ENCODE results near the gene NBPF12.
A peak's percentile ranks its signal among the peaks of the same experiment; 100 is the strongest.
"Not testable (repeated sequence)": the region's sequence is repeated elsewhere in the genome, so short reads cannot be mapped to it uniquely, and the experiment has no call there.

Gene NBPF12

GRCh38 chr1:146938242-146938902, at the start of gene NBPF12:
Gene NBPF12 (plus strand): TSS chr1:146938324. CDS start chr1:146960144, 21,820 bp downstream.
- H3K36me3 Mint-ChIP-seq, H3K9me3 Mint-ChIP-seq, H3K27me3 Mint-ChIP-seq: not testable (repeated sequence)
- H3K27ac Mint-ChIP-seq = peak within 1 kb of the TSS; percentile 100
- DNase-seq (peak; percentile 87), ATAC-seq (replicated peaks) (peak; percentile 90 to 93)
- peaks cover 9 to 11% of the 10 kb centered on the region in 2 donors for H3K4me1 Mint-ChIP-seq
- peak within 1 kb of the TSS; percentile 95 to 97 for H3K4me3 Mint-ChIP-seq

DNA sequence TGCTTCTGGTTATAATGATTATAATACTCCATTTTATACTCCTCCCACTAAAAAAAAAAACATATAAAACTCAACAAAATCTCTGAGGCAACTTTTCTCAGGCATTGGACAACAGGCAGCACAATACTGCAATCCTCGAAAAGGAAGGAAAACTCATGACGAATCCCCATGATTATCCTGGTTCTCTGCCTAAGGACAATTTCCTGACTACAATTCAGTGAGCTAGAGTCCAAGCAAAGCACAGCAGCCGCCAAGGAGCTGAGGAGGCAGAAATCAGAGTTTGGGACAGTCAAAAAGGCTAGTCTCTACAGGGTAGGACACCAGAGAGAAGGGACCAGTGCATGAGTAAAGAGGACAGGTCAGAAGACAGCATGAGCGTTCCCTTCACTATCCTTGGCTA, 46.8 kb upstream of the NBPF12 start:
- not testable (repeated sequence) for H3K36me3 Mint-ChIP-seq; H3K4me1 Mint-ChIP-seq; H3K9me3 Mint-ChIP-seq; H3K27me3 Mint-ChIP-seq; DNase-seq; ATAC-seq (replicated peaks); H3K4me3 Mint-ChIP-seq; H3K27ac Mint-ChIP-seq

GRCh38 chr1:146892331-146892730, 45.8 kb upstream of the NBPF12 start:
- not testable (repeated sequence) for H3K27ac Mint-ChIP-seq

GRCh38 chr1:146907565-146908261, 30.4 kb upstream of the NBPF12 start:
- H3K9me3 Mint-ChIP-seq; DNase-seq; H3K4me1 Mint-ChIP-seq; H3K4me3 Mint-ChIP-seq; ATAC-seq (replicated peaks); H3K36me3 Mint-ChIP-seq; H3K27ac Mint-ChIP-seq: not testable (repeated sequence)
- H3K27me3 Mint-ChIP-seq = peaks cover 0 to 12% of the 10 kb centered on the region in 2 donors

More at GRCh38 chr1:146892331-146892730, 45.8 kb upstream of the NBPF12 start:
- not testable (repeated sequence) for H3K27me3 Mint-ChIP-seq; DNase-seq; H3K9me3 Mint-ChIP-seq; H3K4me3 Mint-ChIP-seq; ATAC-seq (replicated peaks); H3K4me1 Mint-ChIP-seq; H3K36me3 Mint-ChIP-seq

- peaks cover 0 to 12% of the 10 kb centered on the region in 2 donors for H3K27me3 Mint-ChIP-seq
- DNase-seq; H3K4me1 Mint-ChIP-seq; H3K36me3 Mint-ChIP-seq; ATAC-seq (replicated peaks); H3K4me3 Mint-ChIP-seq; H3K9me3 Mint-ChIP-seq; H3K27ac Mint-ChIP-seq: not testable (repeated sequence)
Observed at GRCh38 chr1:146912975-146913374, 25.1 kb upstream of the NBPF12 start.

DNA sequence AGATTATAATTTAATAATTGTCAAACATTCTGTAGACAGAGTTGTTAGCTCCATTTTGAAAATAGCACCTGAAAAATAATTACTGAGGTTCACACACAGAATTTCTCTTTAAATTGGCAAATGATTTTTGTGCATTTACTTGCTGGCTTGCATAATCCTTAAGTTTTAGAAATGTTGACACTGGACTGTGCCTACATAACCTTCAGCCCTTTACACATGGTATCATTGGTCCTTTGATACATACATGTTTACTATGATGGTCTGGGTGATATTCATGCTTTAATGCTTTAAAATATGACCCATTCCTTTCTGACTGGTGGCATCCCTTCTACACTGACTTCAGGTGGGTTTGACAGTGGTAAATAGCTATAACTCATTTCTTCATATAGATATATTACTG, 17.3 kb upstream of the NBPF12 start:
- not testable (repeated sequence) for DNase-seq; H3K27me3 Mint-ChIP-seq; ATAC-seq (replicated peaks); H3K4me3 Mint-ChIP-seq; H3K9me3 Mint-ChIP-seq; H3K27ac Mint-ChIP-seq; H3K36me3 Mint-ChIP-seq; H3K4me1 Mint-ChIP-seq

DNA sequence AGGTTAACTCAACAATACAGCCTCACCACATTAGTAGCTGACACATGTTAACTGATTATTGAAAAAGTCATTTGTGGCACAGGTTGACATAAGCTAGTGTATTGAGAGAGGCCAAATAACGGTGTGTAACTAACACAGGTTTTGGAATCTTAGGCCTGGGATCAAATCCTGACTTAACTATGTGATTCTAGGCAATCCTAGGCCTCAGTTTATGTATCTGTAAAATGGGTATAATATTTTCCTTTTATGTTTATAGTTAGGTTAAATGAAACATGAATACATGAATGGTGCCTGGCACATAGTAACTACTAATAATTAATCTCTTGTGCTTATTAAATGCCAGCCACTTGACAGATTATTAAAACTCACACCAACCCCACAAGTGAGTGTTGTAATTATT, 15.5 kb upstream of the NBPF12 start:
- not testable (repeated sequence) for H3K27me3 Mint-ChIP-seq

DNA sequence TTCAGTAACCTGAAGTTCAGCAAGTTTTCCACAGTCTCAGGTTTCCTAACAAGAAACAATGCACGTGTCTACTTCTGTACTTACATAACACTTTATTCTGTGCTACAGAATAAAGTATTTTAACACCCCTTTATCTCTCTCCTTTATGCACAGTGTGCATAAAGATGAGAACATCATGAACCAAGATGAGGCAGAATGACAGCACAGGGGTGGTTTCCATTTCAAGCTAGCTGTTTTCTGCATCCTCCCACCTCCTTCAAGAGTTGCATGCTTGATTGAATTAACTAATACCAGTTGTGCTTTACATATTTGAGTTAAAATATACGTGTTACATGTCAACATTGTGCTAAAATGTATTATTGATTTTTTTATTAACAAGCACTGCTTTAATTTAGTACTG, 14.0 kb upstream of the NBPF12 start:
- not testable (repeated sequence) for H3K27me3 Mint-ChIP-seq; H3K4me1 Mint-ChIP-seq; ATAC-seq (replicated peaks); DNase-seq; H3K9me3 Mint-ChIP-seq; H3K27ac Mint-ChIP-seq; H3K36me3 Mint-ChIP-seq; H3K4me3 Mint-ChIP-seq

More for the DNA sequence above, 15.5 kb upstream of the NBPF12 start:
- not testable (repeated sequence) for DNase-seq; H3K27ac Mint-ChIP-seq; ATAC-seq (replicated peaks); H3K4me3 Mint-ChIP-seq; H3K9me3 Mint-ChIP-seq; H3K36me3 Mint-ChIP-seq; H3K4me1 Mint-ChIP-seq

GRCh38 chr1:146926413-146926812, 11.7 kb upstream of the NBPF12 start:
- not testable (repeated sequence) for H3K4me1 Mint-ChIP-seq; H3K27me3 Mint-ChIP-seq; H3K27ac Mint-ChIP-seq; H3K36me3 Mint-ChIP-seq; H3K9me3 Mint-ChIP-seq; ATAC-seq (replicated peaks); H3K4me3 Mint-ChIP-seq; DNase-seq

GRCh38 chr1:146930225-146930624, 7.9 kb upstream of the NBPF12 start:
- H3K4me1 Mint-ChIP-seq; H3K27ac Mint-ChIP-seq; H3K36me3 Mint-ChIP-seq; H3K27me3 Mint-ChIP-seq; H3K4me3 Mint-ChIP-seq; H3K9me3 Mint-ChIP-seq; DNase-seq; ATAC-seq (replicated peaks): not testable (repeated sequence)

DNA sequence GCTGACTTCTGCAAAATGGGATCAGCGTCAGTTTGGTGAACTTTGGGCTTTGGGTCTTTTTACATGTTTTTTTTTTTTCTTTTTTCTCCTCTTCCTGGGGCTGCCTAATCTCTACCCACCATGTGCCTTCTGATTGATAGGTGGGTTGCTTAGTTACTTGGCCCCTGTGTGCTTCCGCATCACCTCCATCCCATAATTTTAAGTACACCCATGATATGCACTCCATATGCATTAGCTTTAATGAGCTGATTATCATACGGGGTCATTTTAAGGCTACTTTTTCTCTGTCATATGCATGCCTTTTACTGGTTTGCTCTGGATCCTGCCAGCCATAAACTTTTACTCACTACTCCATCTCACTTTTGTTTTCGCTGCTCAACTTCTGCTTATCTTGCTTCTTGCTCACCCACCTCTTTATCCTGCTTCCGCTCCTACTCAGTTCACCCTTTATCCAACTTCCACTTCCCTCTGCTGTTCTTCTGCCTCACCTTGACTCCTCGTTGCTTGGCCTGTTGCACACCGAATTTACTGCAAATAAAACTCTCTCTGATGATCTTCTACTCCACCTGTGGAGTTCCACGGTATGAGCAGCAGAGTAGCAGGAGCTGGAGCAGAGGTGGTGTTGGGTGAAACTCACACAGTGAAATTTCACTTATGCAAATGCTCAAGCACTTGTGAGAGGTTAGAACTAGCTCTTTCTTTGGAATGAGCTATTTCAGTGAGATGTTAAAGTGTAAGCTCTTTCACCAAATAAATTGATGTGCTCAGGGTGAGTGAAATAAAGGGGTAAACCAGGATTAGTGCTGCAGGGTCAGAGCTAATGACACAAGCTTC, 3.5 kb upstream of the NBPF12 start:
- DNase-seq (peak; percentile 19), ATAC-seq (replicated peaks) (peak; percentile 53 to 57)
- peak overlapping the region; percentile 47 to 69 for H3K4me3 Mint-ChIP-seq
- not testable (repeated sequence) for H3K27me3 Mint-ChIP-seq, H3K9me3 Mint-ChIP-seq, H3K36me3 Mint-ChIP-seq
- H3K27ac Mint-ChIP-seq = peak overlapping the region; percentile 90
- peaks cover 7 to 10% of the 10 kb centered on the region in 2 donors for H3K4me1 Mint-ChIP-seq

GRCh38 chr1:146937462-146937861, 662 bp upstream of the NBPF12 start:
- ATAC-seq (replicated peaks) = peak in 1 of 2 donors; percentile 2
- H3K27me3 Mint-ChIP-seq, H3K9me3 Mint-ChIP-seq, H3K36me3 Mint-ChIP-seq, DNase-seq: not testable (repeated sequence)
- peak overlapping the region; percentile 70 for H3K27ac Mint-ChIP-seq
- peak overlapping the region in 1 of 2 donors; percentile 75 for H3K4me3 Mint-ChIP-seq
- H3K4me1 Mint-ChIP-seq = peaks cover 9 to 11% of the 10 kb centered on the region in 2 donors

DNA sequence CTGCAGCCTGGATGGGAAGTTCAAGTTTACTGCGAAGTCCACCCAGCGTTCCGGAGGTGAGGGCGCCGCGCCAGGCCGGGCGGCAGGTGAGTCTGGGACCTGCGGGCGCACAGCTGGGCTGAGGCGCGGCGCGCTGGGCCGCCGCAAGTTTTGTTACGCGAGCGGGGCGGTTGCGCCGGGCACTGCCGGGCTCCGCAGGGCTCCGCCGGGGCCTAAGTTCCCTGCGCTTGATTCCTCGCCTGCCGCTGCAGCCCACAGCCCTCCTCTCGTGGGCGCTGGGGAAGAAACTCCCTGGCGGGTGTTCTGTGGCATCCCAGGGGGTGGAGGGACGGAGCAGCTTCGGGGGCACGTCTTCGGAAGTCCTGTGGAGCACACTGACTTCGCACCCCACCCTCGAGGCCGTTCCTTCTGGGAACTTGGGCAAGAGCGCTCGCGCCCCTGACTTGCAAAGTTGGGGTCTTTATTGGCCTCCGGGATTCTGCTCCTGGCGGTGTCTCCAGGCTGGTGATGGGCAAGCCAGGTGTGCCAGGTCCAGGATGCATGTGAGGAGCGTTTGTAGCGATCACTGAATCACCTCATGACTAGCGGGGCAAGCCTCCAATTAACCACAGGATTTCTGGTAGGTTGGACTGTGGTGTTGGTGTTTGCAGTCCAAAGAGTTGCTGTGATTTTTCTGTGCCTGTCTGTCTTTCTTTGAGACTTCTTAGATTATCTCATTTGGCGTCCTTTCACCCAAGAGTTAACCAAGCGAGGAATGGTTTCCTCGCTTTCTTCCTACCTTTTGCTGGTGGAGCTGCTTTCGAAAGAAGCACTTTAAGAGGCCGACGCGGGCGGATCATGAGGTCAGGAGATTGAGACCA, 1.0 kb downstream of the NBPF12 start:
- ATAC-seq (replicated peaks) = peak; percentile 22 to 35
- H3K36me3 Mint-ChIP-seq = not testable (repeated sequence)

DNA sequence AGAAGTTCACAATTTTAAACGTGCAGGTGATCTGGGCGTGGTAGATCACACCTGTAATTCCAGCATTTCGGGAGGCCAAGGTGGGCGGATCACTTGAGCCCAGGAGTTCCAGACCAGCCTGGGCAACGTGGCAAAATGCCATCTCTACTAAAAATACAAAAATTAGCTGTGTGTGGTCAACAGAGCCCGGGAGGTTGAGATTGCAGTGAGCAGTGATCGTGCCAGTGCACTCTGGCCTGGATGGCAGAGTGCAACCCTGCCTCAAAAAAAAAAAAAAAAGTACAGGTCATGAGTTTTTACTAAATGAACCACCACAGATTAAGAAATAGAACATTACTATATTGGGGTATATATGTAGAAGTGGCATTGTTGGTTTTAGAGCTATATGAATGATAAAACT, 2.2 kb downstream of the NBPF12 start:
- DNase-seq; H3K27ac Mint-ChIP-seq; H3K36me3 Mint-ChIP-seq; H3K4me3 Mint-ChIP-seq; ATAC-seq (replicated peaks); H3K9me3 Mint-ChIP-seq; H3K4me1 Mint-ChIP-seq; H3K27me3 Mint-ChIP-seq: not testable (repeated sequence)

More for the DNA sequence above, 1.0 kb downstream of the NBPF12 start:
- peak; percentile 17 for DNase-seq
- H3K27me3 Mint-ChIP-seq, H3K9me3 Mint-ChIP-seq: not testable (repeated sequence)
- Mint-ChIP-seq H3K4me3 (peak overlapping the region; percentile 95 to 97), H3K27ac (peak overlapping the region; percentile 17), H3K4me1 (peaks cover 9 to 11% of the 10 kb centered on the region in 2 donors)

Data from stimulated activated naive B cell treated with anti-CD40 and anti-IgM and Interleukin-4, amounts not matched to agents 10 μg/mL and 1 μg/mL and 100 μg/mL, for 72 hours (primary cell).